Activated CD4-positive, alpha-beta T cell treated with anti-CD3 and anti-CD28 coated beads, Interleukin-2, Interleukin-6, amounts not matched to agents 100 ng/mL and 50 ng/mL, durations not matched to agents 16 hours and 8 hours (primary cell): ENCODE data around the gene MAST4.

ENCODE experiments used
- DNase-seq: peaks from one replicate; pipeline ENCODE4 v3.0.0-alpha.2; 2020

MAST4 gene

DNA sequence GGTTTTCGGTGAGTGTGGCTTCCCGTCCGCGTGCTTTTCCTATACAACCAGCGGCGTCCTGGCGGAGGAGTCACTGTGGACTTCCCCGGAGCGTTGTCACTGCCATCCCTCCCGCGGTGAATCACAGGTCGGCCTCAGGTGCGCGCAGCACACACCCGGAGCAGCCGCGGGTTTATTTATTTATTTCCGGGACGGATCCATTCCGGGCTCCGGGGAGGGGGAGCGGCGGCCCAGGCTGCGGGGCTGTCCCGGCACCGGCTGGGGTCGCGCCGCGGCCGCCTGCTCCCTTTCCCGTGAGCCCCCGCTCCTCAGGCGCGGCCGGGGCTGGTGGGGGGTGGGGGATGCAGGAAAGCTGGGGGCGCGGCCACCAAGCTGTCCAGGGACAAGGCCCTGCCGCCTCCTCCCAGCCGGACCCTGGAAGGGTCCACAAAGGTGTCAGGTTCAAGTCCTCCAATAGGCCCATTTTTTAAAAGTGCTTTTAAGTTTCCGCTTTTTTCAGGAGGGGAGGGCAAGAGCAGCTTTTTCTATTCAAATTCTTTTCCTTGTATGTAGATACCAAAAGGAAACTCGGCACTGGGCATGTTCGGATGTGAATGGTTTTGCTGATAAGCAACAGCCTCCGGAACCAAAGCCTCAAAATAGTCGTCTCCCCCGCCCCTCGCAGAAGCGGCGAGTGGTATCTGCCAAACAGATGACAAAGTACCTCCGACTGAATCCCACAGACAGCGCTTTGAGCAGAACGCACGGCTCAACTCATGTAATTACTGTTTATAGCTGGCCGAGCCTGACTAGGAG lies 407.9 kb downstream of the MAST4 start:
- peak; percentile 89 for DNase-seq

DNA sequence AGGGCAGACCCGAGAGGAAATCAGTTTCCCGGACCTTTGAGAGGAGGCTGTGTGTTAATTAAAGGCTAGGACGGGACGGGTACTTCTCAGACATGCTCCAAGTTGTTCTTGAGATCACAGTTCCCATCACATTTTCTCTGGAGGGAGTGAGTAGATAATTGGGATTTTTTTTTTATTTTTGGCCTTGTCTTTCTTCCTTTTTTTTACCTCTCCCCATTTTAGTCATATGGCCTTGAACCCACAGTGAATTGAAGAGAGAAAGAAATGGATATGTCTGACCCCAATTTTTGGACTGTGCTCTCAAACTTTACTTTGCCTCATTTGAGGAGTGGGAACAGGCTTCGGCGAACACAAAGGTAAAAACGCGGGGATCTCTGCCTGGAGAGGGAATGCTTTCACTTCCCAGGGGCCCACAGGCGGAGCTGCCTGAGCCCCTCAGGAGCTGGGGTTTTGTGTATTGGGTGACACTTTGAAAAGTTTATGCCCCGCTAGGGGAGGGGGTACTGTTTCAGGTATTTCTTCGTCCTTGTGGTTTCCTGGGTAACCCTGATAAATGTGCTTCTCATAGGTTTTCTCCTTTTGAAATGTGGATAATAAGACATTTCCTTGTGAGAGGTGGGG lies 408.6 kb downstream of the MAST4 start:
- no peak for DNase-seq

DNA sequence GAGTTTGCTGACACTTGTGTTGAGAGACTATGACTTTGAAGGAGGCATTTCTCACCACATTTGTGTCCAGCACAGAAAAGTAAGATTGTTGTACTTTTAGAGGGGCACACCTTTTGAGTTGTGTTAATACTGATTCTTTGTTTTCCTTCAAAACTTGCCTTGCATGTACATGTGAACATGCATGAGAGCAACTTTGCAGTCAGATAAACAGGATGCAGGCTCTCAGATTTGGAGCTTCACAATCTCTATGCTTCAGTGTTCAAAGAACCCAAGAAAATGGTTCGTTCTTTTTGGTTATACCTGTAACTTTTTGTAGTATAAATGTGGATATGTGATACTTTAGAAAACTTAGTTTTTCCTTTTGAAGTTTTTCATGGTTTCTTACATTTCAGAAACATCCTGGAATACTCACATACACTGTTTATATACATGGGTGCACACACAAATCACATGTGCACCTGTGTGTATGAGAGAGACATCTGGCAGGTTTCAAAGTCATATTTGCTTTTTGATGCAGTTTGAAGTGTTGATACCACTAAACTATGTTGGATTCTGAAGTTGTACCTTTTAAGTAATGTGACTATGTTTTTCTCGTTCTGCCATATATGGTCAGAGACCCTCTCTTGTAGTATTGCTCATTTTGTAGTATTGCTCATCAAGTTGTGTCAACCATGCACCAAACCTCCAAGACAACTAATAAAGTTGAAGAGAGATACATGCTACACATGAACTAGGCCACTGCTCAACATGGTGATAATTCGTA lies 409.7 kb downstream of the MAST4 start:
- DNase-seq, result no peak

DNA sequence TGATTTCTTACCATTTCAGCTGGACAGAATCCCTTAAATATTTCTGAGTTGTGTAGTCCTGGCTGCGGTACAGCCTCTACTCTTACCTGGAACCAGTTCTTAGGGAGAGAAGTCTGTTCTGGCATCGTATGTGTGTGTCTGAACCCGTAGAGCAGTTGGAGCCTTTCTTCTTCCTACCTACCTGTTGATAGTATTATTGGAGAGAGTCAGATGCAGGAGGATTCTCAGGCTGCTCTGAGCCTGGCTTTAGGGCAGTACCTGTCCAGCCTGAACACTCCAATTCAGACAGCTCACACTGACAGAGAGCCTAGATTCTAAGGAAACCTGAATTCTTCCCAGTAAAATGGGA lies 410.3 kb downstream of the MAST4 start:
- DNase-seq, result no peak

DNA sequence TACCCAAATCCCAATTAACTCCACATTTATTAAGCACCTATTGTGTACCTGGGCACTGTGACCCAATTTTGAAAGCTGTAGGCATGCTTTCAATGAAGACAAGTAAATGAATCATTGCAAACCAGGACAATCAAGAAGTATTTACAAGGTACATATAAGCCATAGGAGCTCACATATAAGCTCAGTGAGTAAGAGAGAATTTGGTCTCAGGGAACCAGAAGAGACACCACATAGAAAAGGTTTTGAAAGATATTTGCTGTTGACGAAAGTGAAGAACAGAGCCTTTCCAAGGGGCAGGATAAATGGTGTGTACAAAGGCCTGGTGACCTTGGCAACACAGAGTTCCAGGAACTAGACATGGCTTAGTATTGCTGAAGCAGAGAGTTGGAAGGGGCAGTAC lies 412.8 kb downstream of the MAST4 start:
- no peak for DNase-seq

DNA sequence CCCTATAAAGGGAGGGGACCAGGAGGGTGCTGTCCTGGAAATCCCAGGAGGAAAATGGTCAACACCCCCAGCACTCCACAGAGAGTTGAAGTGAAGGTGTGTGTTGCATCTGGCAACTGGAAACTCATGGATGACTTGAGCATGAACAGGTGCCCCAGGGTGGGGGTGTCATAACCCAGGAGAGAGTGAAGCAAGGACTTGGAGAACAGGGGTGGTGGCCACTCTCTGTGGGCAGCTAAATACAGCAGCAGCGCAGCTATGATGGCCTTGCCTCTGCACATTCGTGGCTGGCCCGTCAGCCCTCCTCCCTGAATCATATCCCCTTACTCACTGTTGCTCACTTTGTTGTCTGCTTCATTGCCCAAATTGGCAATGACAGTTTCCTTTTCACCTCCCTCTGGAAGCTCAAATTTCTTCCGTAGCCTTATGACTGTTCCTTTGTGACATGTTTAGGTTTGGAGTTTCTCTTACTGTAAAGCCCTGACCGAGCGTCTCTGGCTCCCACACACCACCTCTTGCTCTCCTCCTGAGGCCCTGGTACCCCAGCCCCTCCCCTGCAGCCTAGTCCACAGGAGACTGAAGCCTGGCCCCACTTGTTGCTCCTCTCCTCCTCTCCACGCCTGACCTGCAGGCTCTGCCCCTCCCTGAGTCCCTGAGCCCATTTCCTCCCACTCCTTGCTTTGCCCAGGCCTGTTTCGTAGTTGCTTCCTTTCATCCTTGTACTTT lies 414.7 kb downstream of the MAST4 start:
- no peak for DNase-seq

DNA sequence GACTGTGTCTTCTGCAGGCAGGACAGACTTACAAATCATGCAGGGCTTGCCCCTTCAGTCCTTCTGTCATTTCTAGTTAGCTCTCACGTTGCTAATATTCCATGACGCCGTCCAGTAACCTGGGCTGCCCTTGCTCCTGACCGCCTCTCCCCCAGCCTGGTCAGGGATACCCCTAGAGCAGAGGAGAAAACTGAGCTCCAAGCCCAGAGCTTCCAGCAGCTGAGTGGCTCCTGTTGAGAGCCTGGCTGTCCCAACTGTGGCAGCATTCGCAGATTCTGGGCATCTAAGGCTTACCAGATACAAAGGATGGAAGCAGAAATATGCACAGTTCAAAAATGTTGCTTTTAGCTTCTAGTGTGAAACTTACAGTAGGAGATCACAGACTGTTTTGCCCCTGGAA lies 415.2 kb downstream of the MAST4 start:
- DNase-seq, result no peak

DNA sequence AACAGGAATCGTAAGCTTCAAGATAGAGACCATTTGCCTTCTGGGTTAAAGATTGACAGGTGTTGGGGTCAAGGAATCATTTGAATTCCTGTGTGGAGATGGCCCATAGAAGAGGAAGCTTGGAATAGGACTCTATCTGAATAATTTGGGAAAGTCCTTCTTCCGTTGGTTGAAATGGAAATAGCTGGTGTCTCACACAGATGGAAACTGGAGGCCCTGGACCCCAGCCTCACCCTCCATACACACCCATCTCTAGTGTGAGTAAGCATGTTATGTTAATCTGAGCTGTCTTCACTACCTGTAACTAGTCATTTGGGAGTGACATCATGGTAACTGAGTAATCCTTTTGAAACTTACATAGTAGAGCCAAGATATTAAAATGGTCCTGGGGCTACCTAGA lies 416.0 kb downstream of the MAST4 start:
- DNase-seq, result peak; percentile 34

DNA sequence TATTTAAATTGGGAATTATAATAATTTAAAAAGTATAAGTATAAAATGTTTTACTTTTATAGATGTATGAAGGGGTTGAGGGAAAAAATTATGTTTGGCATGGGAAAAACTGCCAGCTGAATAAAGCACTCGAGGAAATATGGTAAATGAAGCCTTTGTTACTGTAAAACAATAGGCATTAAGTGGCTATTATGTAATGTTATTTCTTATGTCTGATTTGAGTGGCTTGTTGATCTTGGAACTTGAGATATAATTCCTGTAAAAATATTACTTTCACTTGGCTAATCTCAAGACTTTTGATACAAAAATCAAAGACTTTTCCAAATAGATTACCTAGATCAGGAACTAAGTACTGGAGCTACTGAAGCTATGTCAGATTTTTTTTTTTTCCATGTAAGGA lies 417.5 kb downstream of the MAST4 start:
- no peak for DNase-seq

DNA sequence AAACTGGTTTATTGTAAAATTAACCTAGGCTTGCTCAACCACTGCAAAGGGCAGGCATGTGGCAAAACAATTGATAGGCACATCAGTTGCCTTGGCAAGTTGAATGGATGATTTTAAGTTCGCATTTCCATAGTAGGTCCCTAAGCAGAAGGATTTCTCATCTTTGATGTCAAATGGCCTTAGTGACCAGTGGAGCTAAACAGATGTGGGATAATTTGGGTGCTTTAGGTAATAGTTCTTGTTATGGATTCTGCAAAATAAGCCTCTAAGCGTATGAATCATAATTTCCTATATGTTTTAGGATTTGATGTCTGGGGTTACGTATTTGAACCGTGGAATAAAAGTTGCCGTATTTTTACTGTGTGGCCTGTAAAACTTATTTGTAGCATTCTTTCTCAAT lies 418.0 kb downstream of the MAST4 start:
- no peak for DNase-seq

DNA sequence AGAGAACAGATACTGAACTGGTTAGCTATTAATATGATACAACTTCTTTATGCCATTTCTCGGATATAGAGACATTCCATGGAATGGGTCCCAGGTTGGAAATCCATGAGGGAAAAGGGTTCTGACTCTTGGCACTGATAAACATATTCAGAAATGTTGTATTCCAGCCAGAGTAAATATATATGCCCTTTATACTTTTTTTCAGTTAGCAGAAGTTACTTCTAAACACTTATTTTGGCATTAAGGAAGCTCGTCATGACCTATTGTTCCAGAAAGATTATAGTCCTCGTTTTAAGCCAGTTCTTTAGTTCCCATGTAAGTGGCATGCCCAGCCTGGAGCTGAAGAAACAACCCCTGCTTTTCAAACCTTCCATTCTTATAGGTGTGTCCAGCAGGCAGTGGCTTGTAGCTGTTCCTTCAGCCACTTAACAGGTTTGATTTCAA lies 418.8 kb downstream of the MAST4 start:
- DNase-seq, result no peak

DNA sequence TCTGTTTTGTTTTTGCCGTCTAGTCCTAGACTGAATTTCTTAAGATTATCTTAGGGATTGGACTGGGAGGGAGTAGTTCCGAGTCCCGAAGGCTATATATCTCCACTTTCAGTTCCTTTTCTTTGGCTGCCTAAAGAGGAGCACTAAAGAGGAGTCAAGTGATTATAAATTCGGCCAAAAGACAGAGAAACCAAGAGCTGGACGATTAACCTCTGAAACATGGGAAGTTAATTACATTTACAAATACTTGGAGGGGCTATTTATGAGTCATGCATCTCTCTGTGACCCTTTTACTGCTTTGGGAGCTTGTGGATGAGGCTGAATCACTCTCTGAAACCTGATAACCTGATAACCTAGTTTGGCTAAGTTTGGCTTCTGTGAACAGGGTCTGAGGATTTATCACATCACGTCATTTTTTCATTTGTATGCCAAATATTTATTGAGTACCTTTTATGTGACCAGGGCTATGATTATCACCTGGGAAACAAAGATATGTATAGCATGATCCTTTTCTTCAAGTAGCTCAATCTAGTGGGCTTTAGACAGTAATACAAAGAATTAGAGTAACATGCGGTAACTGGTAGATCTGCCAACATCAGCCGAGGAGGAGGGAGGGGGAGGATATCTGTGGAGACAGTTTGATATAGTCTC lies 419.5 kb downstream of the MAST4 start:
- DNase-seq, result no peak

DNA sequence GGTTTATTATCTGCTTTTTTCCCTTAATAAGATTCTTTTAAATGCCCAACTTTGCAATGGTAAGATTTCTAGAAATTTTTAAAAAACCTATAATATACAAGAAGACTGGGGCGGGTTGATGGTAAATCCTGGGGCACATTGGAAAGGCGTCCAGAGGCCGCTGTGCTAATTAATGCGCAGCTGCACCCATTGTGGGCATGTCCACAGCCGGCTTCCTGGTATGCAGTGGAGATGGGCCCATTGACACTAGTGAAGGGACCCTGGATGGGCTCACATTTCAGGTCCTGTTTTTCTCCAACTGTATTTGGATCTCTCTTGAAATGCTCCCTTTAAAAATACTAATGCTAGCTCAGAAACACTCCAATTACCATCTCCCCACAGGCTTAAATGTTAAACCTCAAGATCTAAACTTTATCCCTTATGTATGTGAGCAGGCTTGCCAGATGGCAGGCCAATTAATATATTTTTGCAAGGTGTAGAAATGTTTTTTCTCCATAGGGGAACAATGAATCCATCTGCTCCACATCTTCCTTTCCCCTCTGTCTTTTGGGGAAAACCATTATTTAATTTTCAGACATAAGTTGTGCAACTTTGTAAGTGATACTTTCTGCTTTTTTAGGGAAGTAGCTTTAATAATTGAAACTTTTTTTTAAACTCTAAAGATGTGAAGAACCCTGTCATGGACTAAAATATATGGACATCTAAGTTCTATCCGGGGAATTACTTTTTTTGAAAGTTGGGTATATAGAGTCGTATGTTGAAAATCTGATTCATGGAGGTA lies 423.1 kb downstream of the MAST4 start:
- DNase-seq, result no peak

DNA sequence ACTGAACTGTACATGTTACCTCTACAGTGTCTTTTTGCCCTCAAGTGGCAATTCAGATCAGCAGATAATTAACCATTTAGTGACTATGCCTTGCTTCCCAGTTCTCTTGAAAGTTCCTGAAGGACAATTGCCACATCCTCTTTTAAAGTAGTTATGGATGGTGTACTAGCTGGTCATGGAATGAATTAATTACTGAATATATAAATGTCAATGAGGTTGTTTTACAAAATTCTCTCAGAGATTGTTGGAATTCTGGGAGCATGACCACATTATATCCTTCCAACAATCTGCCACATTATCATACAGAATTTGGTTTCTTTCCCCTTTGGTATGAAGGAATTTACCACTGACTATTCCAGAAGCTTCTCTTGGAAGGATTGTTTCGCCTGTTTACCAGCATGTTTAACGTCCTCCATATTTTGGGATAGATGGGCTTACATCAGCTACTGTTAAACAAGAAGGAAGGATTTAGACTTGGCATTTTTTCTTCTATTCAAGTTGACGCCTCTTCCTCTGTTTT lies 424.0 kb downstream of the MAST4 start:
- DNase-seq, result no peak

DNA sequence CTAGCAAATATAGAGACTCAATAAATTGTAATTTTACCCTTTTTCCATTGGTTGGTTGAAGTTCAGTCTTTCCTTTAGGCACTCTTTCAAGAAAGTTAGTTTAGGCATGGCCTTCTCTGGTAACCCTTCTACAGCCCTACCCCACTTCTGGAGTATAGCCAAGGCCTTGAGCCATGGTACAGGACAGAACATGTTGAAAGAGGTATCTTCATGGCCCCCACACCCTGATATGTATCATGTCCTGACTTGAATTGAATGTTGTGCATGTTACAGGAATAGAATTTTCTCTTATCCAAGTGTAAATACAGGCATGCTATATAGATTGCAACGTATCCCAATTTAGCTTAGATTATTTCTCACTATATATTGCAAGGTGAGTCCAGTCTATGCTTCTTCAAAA lies 424.8 kb downstream of the MAST4 start:
- no peak for DNase-seq

DNA sequence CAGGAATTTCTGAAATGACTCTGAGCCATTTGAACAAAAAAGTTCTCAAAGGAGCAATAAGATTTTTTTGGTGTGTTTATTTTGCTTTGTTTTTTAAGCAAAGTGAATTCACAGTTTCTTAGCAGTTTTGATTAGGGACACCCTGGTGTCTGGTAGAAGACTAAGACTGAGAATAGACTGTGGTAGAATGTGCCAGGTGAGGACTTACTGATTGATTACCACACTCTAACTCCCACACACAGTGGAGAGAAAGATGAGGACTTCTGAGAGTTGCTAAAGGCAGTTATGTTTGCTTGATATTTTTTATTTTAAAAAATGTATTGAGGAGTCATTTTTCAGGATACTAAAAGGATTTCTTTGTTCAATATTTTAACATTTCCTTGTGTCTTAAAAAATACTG lies 425.3 kb downstream of the MAST4 start:
- DNase-seq, result peak; percentile 69

DNA sequence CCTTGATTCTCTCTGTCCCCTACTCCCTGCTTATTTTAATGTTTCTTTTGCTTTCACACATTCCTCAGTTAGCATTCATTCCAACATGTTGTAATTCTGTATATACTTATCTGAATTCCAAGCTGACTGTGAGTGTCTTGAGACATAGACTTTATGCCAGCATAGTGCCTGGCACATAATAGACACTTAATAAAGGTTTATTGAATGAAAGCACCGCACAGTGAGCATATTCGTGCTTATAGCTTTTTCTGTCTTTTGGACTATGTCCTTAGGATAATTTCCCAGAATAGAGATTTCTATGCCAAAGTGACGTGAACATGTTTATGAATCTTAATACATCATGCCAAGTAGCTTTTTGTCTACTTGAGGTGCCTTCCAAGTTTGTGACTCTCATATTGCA lies 425.8 kb downstream of the MAST4 start:
- DNase-seq, result no peak

DNA sequence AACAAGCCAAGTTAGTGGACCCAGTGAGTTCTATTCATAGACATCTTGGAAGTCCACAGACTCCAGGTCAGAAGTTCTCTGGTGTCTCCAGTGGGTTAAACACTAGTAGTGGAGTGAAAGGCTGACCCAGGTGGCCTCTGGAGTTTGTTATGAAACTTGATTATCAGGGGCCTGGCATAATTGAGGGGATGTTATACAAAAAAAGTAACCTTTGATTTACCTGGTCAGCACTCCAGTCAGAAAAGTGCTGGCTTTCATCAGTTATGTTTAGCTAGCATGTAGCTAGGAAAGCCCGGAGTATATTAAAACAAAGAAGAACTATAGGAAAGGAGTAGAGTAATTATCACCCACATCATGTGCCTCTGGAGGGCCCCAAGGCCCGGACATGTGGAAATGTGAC lies 429.3 kb downstream of the MAST4 start:
- no peak for DNase-seq

DNA sequence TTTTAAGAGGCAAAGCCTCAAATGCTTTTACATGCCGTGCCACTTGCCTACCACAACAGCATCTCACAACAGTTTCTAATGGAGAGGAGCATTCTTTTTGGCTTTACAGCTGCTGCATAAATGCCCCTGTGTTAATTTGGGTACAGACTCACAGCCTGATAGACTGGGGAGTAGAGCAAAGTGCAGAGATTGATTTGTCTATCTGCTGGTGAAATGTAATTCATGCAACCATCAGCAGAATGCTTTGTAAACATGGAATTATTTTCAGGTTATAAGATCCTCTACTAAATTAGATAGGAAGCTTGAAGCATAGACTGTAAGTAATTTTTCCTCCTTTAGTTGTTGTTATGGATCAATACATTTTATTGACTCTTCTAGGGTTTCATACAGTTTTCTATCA lies 430.1 kb downstream of the MAST4 start:
- no peak for DNase-seq

DNA sequence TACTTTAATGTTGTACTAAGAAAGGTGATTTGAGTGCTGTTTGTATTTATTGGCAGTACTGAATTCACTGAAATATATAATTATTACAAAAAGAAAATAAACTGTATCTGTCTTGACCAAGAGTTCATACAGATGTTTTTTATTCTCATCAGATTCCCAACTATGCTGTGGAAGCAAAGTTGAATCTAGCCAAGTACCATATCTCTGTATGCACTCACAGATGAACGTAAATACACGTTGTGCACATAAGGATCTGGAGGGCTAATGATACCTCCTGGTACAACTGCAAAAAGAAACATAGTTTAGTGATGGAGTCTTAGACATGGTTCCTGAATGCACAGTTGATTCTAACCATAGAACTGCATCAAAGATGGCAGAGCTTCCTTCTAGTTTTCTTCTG lies 431.0 kb downstream of the MAST4 start:
- DNase-seq, result no peak

DNA sequence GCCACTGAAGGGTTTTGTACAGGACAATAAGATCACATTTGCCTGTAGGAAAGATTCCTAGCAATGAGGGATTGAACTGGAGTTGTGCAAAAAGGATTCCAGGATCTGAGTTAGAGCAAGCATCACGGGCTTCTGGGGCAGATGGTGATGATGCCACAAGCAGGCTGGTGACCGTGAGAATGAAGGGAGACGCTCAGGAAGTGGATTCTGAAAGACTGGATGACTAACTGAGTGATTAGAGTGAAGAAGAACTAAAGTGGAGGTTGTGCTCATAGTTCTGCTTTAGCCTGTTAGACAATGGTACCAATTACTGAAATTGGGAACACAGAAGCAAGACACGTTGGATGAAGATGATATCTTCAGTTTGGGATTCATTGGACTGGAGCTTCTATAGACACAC lies 432.2 kb downstream of the MAST4 start:
- no peak for DNase-seq

DNA sequence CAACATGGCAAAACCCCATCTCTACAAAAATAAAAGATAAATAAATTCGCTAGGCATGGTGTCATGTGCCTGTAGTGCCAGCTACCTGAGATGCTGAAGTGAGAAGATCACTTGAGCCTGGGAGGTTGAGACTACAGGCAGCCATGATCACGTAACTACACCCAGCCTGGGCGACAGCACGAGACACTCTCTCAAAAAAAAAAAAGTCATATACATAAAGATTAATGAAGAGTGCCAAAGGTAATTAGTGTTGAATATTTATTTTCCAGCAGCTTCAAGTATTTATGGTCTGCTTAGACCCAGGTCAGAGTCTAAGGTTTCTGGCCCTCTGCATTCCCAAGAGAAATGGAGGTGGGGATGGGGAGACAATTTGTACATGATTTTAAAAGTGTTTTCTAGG lies 432.7 kb downstream of the MAST4 start:
- no peak for DNase-seq
